SIG-M5 (cell line): ENCODE data around the gene NF2.

Experiments
- DNase-seq: peaks from one replicate; lab custom pipeline; 2025; lab: John Stamatoyannopoulos, UW

The NF2 gene

DNA sequence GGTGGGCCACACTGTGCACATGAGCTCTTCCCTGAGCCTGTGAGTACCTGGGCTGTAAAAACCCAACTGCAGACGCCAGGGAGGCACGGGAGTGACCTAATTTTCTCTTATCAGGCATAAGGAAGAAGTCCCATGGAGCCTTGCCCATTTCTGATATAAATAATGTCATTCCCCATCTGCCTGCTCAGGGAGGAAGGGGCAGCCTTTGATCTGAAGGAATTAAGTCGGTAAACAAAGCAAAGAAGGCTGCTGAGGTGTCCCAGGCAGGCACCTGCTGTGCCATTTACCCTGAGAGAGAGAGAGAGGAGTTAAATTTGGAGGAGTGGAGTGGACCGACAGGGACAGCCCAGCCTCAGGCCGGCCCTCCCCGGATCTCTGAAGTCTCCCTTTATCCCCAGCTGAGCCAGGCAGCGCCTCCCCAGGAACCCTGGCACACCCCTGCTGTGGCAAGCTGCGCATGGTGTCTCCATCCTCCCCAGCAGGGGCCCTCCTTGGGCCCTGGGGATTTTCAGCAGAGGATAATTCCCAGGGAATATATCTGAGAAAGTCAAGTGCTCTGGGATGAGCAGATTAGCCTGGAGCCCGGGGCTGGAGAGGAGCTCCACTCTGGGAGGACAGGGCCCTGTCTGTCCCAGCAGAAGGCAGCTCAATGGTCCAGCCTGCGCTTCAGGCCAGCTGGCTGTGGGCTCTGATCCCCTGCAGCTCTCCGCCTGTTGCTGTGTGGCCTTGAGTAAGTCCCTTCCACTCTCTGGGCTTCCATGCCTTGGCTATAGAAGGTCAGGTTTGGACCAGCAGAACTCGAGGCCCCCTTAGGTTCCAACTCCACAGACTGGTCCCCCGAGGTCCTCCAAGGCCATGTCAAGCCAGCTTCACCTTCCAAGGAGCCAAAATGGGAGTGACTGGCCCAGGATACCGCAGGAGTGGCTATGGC, 98.8 kb downstream of the NF2 start:
- no peak for DNase-seq

GRCh38 chr22:29702931-29703501, 99.6 kb downstream of the NF2 start:
- no peak for DNase-seq

DNA sequence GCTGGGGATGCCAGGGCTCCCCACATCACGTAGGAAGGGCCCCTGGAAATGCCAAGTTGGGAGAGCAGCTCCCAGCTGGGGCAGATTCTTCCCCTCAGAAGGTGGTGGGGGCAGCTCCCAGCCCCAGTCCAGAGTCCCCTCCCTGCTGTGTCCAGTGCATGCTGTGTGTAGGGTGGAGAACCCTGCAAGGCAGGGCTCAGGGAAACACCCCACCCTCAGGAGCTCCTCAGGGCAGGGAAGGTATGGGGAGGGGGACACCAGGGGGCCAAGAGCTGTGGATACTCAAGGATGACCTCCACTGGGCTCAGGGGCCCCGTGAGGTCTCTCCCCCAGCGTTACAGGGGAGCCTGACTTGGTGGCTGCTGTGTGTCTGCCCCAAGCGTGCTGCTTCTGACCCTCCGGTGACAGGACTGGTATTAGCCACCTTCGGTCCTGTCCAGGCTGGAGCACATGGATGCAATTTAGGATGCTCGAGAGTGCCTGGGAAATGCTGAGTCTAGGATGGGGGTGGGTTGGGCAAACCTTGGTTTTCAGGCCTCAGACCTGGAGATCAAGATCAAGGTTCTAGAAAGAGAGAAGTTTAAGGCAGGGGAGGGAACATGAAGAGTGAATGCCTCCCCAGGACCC, 100.2 kb downstream of the NF2 start:
- no peak for DNase-seq

GRCh38 chr22:29704528-29705285, 101.3 kb downstream of the NF2 start:
- no peak for DNase-seq

DNA sequence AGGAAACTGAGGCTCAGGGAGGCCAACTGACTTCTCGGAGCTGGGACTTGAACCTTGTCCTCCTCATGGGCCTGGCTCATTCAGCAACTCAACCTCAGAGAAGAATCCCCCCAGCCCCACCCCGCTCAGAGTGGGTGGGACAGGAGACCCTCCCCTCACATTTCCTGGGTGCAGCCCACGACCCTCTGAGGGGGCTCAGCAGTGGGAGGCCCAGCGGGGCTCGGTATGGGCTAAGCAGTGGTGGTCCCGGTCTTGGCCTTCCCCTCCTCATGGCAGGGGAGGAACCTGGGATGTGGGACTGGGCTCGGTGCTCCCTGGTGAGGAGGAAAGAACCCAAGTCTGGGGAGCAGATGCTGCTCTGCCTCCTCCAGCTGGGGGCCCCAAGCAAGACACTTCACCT, 102.2 kb downstream of the NF2 start:
- no peak for DNase-seq

GRCh38 chr22:29706486-29706885, 103.1 kb downstream of the NF2 start:
- no peak for DNase-seq

- no peak for DNase-seq
These were observed 103.6 kb downstream of the NF2 start for GRCh38 chr22:29707010-29707409.

DNA sequence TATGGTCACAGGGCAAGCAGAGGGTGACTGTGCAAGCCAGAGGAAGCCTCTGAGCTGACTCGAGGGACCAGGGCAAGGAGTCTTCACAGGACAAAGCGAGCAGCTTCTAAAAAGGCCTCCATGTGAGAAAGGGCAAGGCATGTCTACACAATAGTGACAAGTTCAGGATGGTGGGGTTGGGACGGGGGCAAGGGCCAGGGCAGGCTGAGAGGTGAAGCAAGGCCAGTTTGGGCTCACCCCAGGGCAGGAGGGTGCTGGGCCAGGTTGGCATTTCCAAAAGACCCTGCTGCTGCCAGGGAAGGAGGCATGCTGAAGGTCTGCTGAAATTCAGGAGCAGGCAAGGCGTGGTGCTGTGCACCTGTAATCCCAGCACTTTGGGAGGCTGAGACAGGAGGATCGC, 104.0 kb downstream of the NF2 start:
- DNase-seq: no peak

GRCh38 chr22:29710193-29710592, 106.8 kb downstream of the NF2 start:
- DNase-seq: no peak

DNA sequence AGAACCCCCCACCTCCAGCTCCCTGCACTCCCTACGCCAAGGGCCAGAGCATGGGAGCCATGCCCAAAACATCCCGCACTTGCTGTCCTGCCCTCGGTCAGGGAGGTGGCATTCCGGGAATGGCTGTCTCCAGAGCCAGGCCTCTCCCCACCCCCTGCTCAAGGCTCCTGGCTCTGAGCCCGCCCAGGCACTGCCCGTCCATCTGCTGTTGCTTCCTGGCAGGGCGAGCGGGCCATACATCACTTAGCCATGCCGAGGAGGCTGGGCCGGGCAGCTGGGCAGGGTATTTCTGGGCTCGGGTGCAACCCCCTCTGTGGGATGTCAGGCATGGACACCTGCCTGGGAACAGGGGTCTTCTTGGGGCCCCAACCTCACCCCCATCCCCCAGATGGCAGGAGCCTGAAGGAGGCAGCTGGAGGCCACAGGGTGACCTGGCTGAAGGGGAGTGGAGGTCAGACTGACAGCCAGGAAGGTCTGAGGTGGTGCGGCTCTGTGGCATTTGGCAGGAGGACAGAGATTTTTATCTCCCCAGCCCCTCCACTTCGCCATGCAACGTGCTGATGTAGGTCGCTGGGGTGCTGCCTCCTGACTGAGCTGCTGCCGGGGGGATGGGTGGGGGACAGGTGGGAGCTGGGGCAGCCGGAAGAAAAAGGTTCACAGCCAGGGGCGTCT, 107.6 kb downstream of the NF2 start:
- DNase-seq: no peak

DNA sequence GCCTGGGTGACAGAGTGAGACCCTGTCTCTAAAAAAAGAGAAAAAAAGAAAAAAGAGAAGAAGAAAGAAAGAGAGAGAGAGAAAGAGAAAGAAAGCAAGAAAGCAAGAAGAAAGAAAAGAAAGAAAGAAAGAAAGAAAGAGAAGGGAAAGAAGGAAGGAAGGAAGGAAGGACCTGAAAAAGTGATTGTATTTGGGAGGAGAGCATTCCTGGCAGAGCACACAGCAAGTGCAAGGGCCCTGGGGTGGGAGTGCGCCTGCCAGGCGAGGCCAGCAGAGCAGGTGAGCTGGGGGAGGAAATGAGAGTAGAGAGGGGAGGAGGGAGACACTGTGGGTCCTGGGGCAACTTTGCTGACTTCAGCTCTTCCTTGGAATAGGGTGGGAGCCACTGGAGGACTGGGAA, 108.7 kb downstream of the NF2 start:
- DNase-seq: no peak

DNA sequence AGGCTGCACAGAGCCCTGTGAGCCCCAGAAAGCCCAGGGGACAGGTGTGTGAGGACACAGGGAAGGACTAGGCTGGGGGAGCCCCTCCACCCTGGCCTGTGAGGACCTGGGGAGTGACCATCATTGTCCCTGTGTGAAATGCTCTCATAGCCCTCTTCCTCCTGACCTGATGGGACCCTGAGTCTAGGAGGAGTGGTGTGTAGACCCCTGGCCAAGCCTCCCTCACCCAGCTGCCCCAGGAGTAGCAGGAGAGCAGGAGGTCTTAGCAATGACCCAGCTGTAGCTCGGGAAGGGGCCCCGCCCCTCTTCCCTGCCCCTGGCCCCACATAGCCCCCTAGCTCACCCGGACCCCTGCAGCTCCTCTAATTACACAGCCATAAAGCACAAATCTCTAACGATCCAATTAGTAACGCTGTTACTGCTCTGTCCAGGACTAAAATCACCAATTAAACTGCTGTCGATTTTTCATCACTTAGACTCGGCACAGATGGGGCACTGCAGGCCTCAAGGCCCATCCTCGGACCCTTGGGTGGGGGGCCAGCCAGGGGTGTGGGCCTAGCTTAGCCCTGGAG, 109.8 kb downstream of the NF2 start:
- DNase-seq: no peak

DNA sequence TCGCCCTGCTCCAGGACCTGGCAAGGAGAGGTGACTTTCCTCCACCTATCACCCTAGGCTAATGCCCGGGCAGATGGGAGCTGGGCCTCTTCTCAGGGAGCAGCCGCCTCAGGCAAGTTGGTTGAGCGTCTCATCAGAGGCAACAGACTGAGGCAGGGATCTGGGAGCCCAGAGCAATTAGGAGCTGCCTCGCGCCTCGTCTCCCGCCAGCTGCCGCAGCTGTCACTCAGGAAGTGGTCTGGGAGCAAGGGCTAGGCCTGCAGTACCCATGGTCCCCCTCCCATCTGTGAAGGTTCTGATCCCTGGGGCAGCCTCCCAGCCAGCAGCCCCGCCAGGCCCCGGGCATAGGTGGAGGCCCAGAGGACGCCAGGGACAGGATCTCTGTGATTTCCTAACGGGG, 111.8 kb downstream of the NF2 start:
- DNase-seq: no peak

DNA sequence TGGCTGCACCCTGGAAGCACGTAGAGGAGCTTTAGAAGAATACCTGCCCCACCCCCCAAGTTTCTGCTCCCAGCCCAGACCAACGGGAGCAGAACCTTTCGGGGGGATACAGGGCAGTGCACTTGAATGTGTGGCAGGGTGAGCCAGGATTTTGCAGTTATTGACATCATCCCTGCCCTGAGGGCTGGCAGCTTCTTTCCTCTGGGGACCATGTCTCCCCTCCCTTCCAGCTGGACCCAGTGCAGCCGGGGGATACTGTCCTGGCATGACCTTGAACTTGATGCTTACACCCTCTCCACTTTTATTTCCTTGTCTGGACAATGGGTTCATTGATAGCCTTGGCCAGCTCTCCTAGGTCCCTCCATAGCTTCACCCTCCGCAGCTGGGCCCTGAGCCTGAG, 112.3 kb downstream of the NF2 start:
- no peak for DNase-seq

GRCh38 chr22:29716814-29717545, 113.5 kb downstream of the NF2 start:
- DNase-seq: no peak

GRCh38 chr22:29717789-29718188, 114.4 kb downstream of the NF2 start:
- DNase-seq: no peak

DNA sequence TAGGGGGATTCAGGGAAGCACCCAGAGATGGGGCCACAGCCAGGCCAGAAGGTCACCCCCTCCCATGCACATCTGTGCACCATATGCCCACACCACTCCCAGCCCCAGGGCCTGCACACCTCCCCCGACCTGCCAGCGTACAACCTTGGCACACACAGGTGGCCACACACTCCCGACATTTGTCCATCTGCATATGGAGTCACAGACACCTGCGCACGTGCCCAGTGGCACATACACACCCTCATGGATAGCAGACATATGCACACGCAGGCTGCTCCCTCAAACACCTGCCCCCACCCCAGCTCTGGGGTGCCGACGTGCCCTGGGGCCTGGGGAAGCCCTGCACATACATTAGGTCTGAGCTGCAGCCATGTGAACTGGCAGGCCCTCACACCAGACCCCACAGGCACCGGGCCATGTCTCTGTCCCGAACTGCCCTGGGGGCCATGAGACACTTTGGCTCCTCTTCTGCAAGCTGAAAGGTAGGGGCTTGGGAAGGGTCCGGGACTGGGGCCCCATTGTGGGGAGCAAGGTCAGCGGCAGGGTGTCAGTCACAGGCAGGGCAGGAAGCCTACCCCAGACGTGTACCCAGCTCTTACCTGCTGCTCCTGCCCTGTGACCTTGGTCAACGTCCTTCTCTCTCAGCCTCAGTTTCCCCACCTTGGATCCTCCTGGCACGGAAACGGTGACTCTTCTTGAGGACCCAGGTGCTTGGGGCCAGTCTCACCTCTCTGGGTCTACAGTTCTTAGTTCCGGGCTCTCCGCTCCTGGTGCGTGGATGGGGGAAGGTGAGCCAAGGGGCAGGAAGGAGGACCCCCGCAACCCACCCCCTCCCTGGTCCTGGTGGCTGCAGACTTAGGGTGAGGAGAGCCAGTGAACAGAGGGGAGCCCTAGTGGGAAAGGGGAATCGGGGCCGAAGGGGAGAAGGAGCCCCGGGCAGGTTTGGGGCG, 115.8 kb downstream of the NF2 start:
- no peak for DNase-seq

DNA sequence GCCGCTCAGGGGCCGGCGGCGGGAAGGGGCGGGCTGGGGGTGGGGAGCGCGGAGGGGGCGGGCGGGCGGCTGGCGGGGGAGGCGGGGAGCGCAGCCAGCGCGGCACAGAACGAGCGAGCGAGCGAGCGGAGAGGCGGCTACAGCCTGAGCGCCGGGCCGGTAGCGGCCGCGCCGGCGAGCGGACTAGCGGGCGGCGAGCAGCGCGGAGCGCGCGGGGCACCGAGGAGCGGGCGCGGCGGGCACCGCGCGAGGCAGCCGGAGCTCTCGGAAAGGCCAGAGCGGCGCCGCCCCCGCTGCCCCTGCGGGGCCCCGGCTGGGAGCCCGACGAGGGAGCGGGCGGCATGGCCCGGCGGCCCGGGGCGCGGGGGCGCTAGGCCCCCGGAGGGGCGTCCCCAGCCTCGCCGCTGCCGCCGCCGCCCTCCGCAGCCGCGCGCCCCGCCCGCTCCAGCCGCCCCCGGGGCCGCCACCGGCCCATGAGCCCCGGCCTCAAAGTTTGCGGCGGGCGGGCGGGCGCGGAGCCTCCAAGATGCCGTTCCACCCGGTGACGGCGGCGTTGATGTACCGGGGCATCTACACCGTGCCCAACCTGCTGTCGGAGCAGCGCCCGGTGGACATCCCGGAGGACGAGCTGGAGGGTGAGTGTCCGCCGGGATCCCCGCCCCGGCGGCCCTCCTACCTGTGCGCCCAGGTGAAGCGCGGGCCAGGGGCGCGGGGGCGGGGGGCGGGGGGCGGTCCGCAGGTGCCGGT, 116.6 kb downstream of the NF2 start, which contains the start of gene CABP7:
CABP7 (plus strand) TSS at position 105 of the 747 bp plus-strand sequence; CDS start at position 527, 422 bp downstream.
- DNase-seq: no peak

DNA sequence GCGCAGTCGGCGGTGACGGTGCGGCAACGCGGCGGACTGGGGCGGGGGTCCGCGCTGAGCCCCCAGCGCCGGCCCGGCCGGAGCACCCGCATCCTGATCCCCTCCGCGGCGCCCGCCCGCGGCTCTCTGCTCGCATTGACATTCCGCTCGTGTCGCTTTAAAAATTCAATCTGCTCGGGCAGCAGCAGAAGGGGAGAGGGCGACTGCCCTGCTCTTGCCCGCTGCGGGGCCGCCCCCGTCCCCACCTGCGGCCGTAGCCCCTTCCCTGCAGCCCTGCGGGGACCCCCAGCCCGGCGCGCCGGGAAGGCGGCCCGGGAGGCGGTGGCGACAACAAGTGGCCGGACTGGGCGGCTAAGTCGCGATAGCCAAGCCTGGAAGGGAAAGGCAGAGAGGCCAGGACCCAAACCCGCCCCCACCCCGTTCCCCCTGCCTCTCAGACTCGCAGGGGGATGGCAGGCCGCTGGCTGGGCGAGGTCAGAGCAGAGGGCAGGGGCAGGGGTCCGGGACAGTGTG, 117.4 kb downstream of the NF2 start:
- DNase-seq: no peak
